HepG2 (cell line): Measurements from ENCODE around the gene CLDN7. TPM values are rescaled to one million over a fixed set of nuclear protein-coding genes. Genes with fewer than 3 reads are reported as not detected.

Experiments used
- BRF2 ChIP-seq: sonication (generic); formaldehyde crosslinking; IDR thresholded peaks from 2 replicates; pipeline ENCODE4 v1.8.1; 2022; ENCODE audit warnings: mild to moderate bottlenecking, missing genetic modification reagents
- GATA4 ChIP-seq: sonication (generic); IDR thresholded peaks from 2 replicates; pipeline ENCODE4 v1.6.1; 2016; ENCODE audit warnings: antibody characterized with exemption, low read depth, borderline replicate concordance
- HMG20A ChIP-seq: IDR thresholded peaks from 2 replicates; pipeline ENCODE4 v1.6.1; 2016; ENCODE audit warnings: borderline replicate concordance
- HNF4A ChIP-seq: sonication (generic); formaldehyde crosslinking; IDR thresholded peaks from 2 replicates; pipeline ENCODE4 v1.4.0; 2020; ENCODE audit warnings: missing genetic modification reagents
- MXD3 ChIP-seq: IDR thresholded peaks from 2 replicates; pipeline ENCODE4 v1.6.1; 2016; ENCODE audit warnings: mild to moderate bottlenecking, missing biosample characterization, missing genetic modification reagents
- MZF1 ChIP-seq: sonication (generic); formaldehyde crosslinking; IDR thresholded peaks from 2 replicates; pipeline ENCODE4 v1.8.1; 2023; ENCODE audit warnings: mild to moderate bottlenecking, missing genetic modification reagents, borderline replicate concordance
- RAD21 ChIP-seq: fragments of 450-650 bp; formaldehyde crosslinking; IDR thresholded peaks from 2 replicates; pipeline ENCODE4 v1.5.0; 2020; ENCODE audit warnings: mild to moderate bottlenecking
- SETDB1 ChIP-seq: sonication (generic); formaldehyde crosslinking; IDR thresholded peaks from 2 replicates; pipeline ENCODE4 v1.5.1; 2020; ENCODE audit warnings: missing genetic modification reagents, mild to moderate bottlenecking, borderline replicate concordance
- ZBTB2 ChIP-seq: sonication (generic); formaldehyde crosslinking; IDR thresholded peaks from 2 replicates; pipeline ENCODE4 v1.8.0; 2022; ENCODE audit warnings: low read depth, missing genetic modification reagents
- ZNF234 ChIP-seq: sonication (generic); formaldehyde crosslinking; conservative IDR thresholded peaks from 2 replicates; pipeline ENCODE4 v1.5.1; 2020; ENCODE audit warnings: mild to moderate bottlenecking, missing genetic modification reagents
- ZNF350 ChIP-seq: sonication (generic); formaldehyde crosslinking; IDR thresholded peaks from 2 replicates; pipeline ENCODE4 v1.4.0; 2020; ENCODE audit warnings: mild to moderate bottlenecking, low read depth, missing genetic modification reagents, borderline replicate concordance
- ZNF609 ChIP-seq: sonication (generic); formaldehyde crosslinking; IDR thresholded peaks from 2 replicates; pipeline ENCODE4 v1.4.0; 2020; ENCODE audit warnings: mild to moderate bottlenecking, missing genetic modification reagents, borderline replicate concordance
- ZNF720 ChIP-seq: sonication (generic); formaldehyde crosslinking; IDR thresholded peaks from 2 replicates; pipeline ENCODE4 v1.4.0; 2020; ENCODE audit warnings: missing genetic modification reagents
- polyA plus RNA-seq, 8 experiments: library from polyadenylated mRNA; depleted of rRNA in 3 of 8; stranded (reverse) in 7 of 8; unstranded in 1 of 8; fragments of >200 nt; fragmentation: Illumina TruSeq in 4 of 8; extraction: Trizol in 4 of 8; gene quantifications; 2 replicates each; pipeline versions ENCODE4 v1.2.1 to v1.2.3, GENCODE V29; 2011 to 2016; ENCODE audit warnings: low read depth in 4 of 8, missing spikeins in 1 of 8, mixed read lengths in 1 of 8; ENCODE audit not compliant: insufficient read depth in 1 of 8
- total RNA-seq, 5 experiments: library from RNA; depleted of rRNA; stranded (reverse); fragments of >200 nt; fragmentation: Illumina TruSeq; extraction: Trizol; gene quantifications; 2 replicates each; pipeline ENCODE4 v1.2.3, GENCODE V29; 2016; ENCODE audit warnings: low read depth in 1 of 5
- TF ChIP-seq, protein P1 (sequence below): sonication (generic); formaldehyde crosslinking; IDR thresholded peaks from 2 replicates; pipeline ENCODE4 v1.9.0; 2021; ENCODE audit warnings: mild to moderate bottlenecking, missing genetic modification reagents

Gene CLDN7
- total and polyA plus RNA-seq, 2 of the 13 experiments (the other 11 are each of a cell fraction or from before 2014, with no cell fraction given) = not detected

DNA sequence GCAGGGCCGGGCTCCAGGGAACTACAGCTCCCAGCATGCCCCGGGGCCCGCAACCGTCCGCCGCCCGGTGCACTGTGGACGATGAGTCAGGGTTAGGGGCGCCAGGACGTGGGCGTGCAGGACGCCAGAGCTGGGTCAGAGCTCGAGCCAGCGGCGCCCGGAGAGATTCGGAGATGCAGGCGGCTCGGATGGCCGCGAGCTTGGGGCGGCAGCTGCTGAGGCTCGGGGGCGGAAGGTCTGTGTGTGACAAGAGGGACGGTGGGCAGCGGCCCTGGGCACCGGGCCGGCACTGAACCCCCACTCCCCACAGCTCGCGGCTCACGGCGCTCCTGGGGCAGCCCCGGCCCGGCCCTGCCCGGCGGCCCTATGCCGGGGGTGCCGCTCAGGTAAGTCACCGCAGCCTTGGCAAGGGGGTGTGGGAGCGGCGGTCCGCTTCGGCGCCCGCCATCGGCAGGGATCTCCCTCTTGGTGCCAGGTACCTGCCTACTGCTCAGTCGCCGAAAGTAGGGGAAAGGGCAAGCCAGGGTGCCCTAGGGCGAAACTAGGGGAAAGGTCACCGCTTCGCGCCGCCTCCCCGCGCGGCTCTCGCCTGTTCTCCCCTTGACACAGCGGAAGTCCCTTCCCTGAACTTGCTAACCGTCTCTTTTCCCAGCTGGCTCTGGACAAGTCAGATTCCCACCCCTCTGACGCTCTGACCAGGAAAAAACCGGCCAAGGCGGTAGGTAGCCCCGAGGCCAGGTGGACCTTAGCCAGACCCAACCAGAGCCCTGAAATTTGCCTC lies 42.3 kb downstream of the CLDN7 start, which contains the start of the genes ACADVL and DLG4 (continued):
- peak; percentile 46 for TF ChIP-seq BRF2
- no peak for TF ChIP-seq ZNF609 (CRISPR knock-in tag)
- no peak for TF ChIP-seq HMG20A (CRISPR knock-in tag)
- TF ChIP-seq ZBTB2 (CRISPR knock-in tag) = 0 out of 2 replicates have a peak, but pooled peaks have one; percentile 36
- TF ChIP-seq ZNF720 (CRISPR knock-in tag) = no peak
- peak; percentile 46; the same call in 1 of the 2 replicates for TF ChIP-seq RAD21 (CRISPR knock-in tag)
- no peak for TF ChIP-seq ZNF234
- TF ChIP-seq MZF1 (CRISPR knock-in tag) = no peak
- TF ChIP-seq, protein P1, sequence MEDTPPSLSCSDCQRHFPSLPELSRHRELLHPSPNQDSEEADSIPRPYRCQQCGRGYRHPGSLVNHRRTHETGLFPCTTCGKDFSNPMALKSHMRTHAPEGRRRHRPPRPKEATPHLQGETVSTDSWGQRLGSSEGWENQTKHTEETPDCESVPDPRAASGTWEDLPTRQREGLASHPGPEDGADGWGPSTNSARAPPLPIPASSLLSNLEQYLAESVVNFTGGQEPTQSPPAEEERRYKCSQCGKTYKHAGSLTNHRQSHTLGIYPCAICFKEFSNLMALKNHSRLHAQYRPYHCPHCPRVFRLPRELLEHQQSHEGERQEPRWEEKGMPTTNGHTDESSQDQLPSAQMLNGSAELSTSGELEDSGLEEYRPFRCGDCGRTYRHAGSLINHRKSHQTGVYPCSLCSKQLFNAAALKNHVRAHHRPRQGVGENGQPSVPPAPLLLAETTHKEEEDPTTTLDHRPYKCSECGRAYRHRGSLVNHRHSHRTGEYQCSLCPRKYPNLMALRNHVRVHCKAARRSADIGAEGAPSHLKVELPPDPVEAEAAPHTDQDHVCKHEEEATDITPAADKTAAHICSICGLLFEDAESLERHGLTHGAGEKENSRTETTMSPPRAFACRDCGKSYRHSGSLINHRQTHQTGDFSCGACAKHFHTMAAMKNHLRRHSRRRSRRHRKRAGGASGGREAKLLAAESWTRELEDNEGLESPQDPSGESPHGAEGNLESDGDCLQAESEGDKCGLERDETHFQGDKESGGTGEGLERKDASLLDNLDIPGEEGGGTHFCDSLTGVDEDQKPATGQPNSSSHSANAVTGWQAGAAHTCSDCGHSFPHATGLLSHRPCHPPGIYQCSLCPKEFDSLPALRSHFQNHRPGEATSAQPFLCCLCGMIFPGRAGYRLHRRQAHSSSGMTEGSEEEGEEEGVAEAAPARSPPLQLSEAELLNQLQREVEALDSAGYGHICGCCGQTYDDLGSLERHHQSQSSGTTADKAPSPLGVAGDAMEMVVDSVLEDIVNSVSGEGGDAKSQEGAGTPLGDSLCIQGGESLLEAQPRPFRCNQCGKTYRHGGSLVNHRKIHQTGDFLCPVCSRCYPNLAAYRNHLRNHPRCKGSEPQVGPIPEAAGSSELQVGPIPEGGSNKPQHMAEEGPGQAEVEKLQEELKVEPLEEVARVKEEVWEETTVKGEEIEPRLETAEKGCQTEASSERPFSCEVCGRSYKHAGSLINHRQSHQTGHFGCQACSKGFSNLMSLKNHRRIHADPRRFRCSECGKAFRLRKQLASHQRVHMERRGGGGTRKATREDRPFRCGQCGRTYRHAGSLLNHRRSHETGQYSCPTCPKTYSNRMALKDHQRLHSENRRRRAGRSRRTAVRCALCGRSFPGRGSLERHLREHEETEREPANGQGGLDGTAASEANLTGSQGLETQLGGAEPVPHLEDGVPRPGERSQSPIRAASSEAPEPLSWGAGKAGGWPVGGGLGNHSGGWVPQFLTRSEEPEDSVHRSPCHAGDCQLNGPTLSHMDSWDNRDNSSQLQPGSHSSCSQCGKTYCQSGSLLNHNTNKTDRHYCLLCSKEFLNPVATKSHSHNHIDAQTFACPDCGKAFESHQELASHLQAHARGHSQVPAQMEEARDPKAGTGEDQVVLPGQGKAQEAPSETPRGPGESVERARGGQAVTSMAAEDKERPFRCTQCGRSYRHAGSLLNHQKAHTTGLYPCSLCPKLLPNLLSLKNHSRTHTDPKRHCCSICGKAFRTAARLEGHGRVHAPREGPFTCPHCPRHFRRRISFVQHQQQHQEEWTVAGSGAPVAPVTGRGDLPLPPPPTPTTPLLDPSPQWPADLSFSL (CRISPR knock-in tag) = no peak
- no peak; the same call in 1 of the 2 replicates for TF ChIP-seq HNF4A (CRISPR knock-in tag)
- peak; percentile 74; the same call in 1 of the 2 replicates for TF ChIP-seq MXD3 (CRISPR knock-in tag)
- no peak; the same call in none of the 2 replicates for TF ChIP-seq ZNF350
- no peak for TF ChIP-seq SETDB1 (CRISPR knock-in tag)
- peak; percentile 69 for TF ChIP-seq GATA4
